Right atrium auricular region (tissue), 2 donors: Measurements from ENCODE around the gene RECK. TPM values are rescaled to one million over a fixed set of nuclear protein-coding genes. Genes with fewer than 3 reads are reported as not detected.

ENCODE experiments used
- DNase-seq: peaks from one replicate; pipeline ENCODE4 v3.0.0-alpha.2; 2019; ENCODE audit warnings: low spot score
- H3K27ac ChIP-seq, 2 donors: fragments of 200-600 bp; sonication (generic); 1 replicate in 1 of 2; 2 replicates in 1 of 2; pipeline ENCODE4 v1.5.1; 2016 to 2019
- H3K27me3 ChIP-seq, 2 donors: fragments of 200-600 bp; sonication (generic); one replicate each; pipeline versions ENCODE4 v1.5.1 to v1.6.0; 2017 to 2019
- H3K36me3 ChIP-seq: fragments of 200-600 bp; sonication (generic); one replicate; pipeline ENCODE4 v1.5.1; 2016
- H3K4me1 ChIP-seq, 2 donors: fragments of 200-600 bp; sonication (generic); one replicate each; pipeline versions ENCODE4 v1.5.1 to v1.6.0; 2017 to 2019
- H3K4me3 ChIP-seq, 2 donors: fragments of 200-600 bp; sonication (generic); 1 replicate in 1 of 2; 2 replicates in 1 of 2; pipeline ENCODE4 v1.5.1; 2017 to 2019; ENCODE audit warnings: mild to moderate bottlenecking in 1 of 2, moderate library complexity in 1 of 2
- H3K9me3 ChIP-seq, 2 donors: fragments of 200-600 bp; sonication (generic); one replicate each; pipeline ENCODE4 v1.5.1; 2019
- total RNA-seq, 2 donors: library from RNA; depleted of rRNA; stranded (reverse); fragments of >200 nt; gene quantifications; one replicate each; pipeline ENCODE4 v1.1.0, GENCODE V29; 2016
- TF ChIP-seq, protein P1 (sequence below), 2 donors: fragments of 200-600 bp; sonication (generic); IDR thresholded peaks; one replicate each; pipeline ENCODE4 v1.5.1; 2019; ENCODE audit warnings: antibody characterized with exemption in 2 of 2

Gene RECK
- total RNA-seq, 2 donors from 2014 or later = 7.6 to 8.9 TPM

DNA sequence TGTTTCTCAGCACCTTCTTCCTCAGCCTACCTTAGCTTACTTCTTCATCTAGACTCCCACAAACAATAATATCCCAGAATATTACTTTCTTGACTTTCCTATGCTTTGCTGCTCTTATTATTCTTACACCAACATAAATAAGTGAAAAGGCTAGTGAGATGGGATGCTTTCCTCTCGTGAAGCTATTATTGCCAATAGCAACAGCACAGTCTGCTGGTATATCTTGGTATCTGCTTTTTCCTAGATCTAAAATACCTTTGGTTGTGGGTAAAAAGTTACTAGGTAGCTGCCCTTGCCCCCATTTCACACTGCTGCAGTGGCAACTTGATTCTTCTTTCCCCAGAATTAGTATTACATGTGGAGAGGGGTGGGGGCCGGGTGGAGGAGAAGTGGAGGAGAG lies 73.7 kb downstream of the RECK start:
- Histone ChIP-seq H3K9me3 (no peaks in the 10 kb centered on the region), H3K4me3 (no peak overlapping the region), H3K36me3 (no peaks in the 10 kb centered on the region), H3K4me1 (no peaks in the 10 kb centered on the region), H3K27ac (no peak overlapping the region), H3K27me3 (no peaks in the 10 kb centered on the region)
- no peak for DNase-seq
- TF ChIP-seq, protein P1, sequence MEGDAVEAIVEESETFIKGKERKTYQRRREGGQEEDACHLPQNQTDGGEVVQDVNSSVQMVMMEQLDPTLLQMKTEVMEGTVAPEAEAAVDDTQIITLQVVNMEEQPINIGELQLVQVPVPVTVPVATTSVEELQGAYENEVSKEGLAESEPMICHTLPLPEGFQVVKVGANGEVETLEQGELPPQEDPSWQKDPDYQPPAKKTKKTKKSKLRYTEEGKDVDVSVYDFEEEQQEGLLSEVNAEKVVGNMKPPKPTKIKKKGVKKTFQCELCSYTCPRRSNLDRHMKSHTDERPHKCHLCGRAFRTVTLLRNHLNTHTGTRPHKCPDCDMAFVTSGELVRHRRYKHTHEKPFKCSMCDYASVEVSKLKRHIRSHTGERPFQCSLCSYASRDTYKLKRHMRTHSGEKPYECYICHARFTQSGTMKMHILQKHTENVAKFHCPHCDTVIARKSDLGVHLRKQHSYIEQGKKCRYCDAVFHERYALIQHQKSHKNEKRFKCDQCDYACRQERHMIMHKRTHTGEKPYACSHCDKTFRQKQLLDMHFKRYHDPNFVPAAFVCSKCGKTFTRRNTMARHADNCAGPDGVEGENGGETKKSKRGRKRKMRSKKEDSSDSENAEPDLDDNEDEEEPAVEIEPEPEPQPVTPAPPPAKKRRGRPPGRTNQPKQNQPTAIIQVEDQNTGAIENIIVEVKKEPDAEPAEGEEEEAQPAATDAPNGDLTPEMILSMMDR (IDR thresholded peaks at IDR 0.05) = no peak

DNA sequence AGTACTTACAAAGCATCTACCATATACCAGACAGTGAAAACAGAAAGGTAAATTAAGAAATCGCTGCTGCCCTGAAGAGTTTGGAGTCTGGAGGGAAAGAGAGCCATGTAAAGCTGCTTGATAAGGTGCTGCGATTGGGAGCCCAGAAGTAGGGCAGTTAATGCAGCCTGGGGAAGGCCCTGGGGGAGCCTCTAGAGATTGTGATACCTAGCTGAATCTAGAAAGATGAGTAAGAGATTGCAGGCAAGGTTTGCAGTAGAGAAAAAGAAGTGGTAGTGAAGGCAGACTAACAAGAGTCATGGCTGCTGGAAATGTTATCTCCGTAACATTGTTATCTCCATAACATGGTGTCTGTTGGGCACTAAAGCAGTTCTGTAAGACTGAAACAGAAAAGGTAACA lies 75.8 kb downstream of the RECK start:
- Histone ChIP-seq H3K36me3 (no peaks in the 10 kb centered on the region), H3K27me3 (no peaks in the 10 kb centered on the region), H3K4me1 (no peaks in the 10 kb centered on the region), H3K4me3 (no peak overlapping the region), H3K27ac (no peak overlapping the region), H3K9me3 (no peaks in the 10 kb centered on the region)
- TF ChIP-seq, protein P1 (IDR thresholded peaks at IDR 0.05) = no peak
- DNase-seq = no peak

DNA sequence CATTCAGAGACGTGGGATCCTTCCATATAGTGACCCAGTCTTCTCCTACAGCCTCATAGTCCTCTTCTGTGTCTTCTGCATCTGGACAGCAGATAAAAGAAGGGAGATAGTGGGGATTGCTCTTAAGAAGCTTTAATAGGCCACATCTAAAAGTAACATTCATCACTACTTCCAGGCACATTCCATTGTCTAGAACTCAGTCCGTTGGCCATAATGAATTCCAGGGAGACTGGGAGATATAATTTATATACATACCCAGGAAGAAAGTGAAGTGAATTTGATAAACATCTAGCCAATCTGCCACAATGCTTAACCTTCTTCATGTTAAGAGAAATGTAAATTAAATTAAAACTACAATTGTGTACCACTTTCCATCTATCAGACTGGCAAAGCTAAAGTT lies 77.3 kb downstream of the RECK start:
- H3K36me3 ChIP-seq = no peaks in the 10 kb centered on the region
- no peak overlapping the region for H3K4me3 ChIP-seq
- no peaks in the 10 kb centered on the region for H3K4me1 ChIP-seq
- DNase-seq = no peak
- no peaks in the 10 kb centered on the region for H3K9me3 ChIP-seq
- no peak overlapping the region for H3K27ac ChIP-seq
- TF ChIP-seq, protein P1 (IDR thresholded peaks at IDR 0.05) = no peak
- no peaks in the 10 kb centered on the region for H3K27me3 ChIP-seq

DNA sequence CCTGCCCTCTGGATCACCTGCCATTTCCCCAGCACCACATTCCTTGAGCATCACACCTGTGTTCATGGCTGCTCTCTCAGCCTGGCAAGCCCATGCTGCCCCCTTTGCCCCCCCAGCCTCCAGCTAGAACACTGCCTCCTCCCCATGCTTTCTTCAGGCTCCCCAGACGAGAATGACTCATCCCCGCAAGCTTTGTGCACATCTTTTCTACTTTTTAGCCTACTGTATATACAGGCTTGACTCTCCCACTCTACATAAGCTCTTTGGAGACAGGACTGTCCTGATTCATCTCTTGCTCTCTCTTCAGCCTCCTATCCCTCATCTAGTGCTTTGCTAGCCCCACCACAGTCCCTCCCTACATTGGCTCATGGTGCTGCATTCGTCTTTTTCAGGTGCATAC lies 79.9 kb downstream of the RECK start:
- Histone ChIP-seq H3K27me3 (no peaks in the 10 kb centered on the region), H3K27ac (no peak overlapping the region), H3K4me1 (no peaks in the 10 kb centered on the region), H3K9me3 (no peaks in the 10 kb centered on the region), H3K4me3 (no peak overlapping the region), H3K36me3 (peaks cover 7% of the 10 kb centered on the region)
- TF ChIP-seq, protein P1 (IDR thresholded peaks at IDR 0.05) = no peak
- DNase-seq = no peak

DNA sequence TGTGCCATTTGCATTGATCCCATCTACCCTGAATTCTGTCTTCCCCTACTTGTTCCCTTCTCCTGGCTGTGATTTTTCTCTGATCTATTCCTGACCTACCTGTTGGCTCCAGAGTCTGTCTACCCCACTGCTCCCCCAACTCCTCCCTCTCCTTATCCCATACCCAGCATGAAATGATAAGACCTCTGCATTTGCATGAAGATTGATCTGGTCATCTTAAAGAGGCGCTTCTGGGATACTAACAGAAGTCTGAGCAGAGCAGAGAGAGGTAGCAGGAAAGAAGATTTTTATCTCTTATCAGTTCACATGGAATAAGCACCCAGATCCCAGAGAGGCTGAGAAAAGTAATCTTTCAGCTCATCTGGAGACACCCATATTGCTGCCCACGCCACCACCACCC lies 81.5 kb downstream of the RECK start:
- Histone ChIP-seq H3K9me3 (no peaks in the 10 kb centered on the region), H3K27me3 (no peaks in the 10 kb centered on the region), H3K36me3 (peaks cover 22% of the 10 kb centered on the region), H3K27ac (no peak overlapping the region), H3K4me3 (no peak overlapping the region), H3K4me1 (no peaks in the 10 kb centered on the region)
- TF ChIP-seq, protein P1 (IDR thresholded peaks at IDR 0.05) = no peak
- no peak for DNase-seq

DNA sequence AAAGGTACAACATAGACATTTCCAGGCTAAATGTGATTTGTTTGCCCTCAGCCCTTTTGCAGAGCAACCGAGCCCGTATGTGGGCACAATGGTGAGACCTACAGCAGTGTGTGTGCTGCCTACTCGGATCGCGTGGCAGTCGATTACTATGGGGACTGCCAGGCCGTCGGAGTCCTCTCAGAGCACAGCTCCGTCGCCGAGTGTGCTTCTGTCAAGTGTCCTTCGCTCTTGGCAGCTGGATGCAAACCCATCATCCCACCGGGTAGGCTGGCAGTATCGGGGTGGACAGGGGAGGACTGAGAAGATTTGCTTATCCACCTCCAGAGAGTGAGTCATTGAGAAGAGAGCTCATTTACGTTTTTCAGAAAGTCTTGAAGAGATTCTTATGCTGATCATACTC lies 82.0 kb downstream of the RECK start:
- no peak for DNase-seq
- H3K9me3 ChIP-seq = no peaks in the 10 kb centered on the region
- TF ChIP-seq, protein P1 (IDR thresholded peaks at IDR 0.05) = no peak
- no peaks in the 10 kb centered on the region for H3K27me3 ChIP-seq
- no peaks in the 10 kb centered on the region for H3K4me1 ChIP-seq
- H3K4me3 ChIP-seq = no peak overlapping the region
- no peak overlapping the region for H3K27ac ChIP-seq
- H3K36me3 ChIP-seq = peaks cover 22% of the 10 kb centered on the region
